Measurements from ENCODE around the gene JOSD2.

The JOSD2 gene

DNA sequence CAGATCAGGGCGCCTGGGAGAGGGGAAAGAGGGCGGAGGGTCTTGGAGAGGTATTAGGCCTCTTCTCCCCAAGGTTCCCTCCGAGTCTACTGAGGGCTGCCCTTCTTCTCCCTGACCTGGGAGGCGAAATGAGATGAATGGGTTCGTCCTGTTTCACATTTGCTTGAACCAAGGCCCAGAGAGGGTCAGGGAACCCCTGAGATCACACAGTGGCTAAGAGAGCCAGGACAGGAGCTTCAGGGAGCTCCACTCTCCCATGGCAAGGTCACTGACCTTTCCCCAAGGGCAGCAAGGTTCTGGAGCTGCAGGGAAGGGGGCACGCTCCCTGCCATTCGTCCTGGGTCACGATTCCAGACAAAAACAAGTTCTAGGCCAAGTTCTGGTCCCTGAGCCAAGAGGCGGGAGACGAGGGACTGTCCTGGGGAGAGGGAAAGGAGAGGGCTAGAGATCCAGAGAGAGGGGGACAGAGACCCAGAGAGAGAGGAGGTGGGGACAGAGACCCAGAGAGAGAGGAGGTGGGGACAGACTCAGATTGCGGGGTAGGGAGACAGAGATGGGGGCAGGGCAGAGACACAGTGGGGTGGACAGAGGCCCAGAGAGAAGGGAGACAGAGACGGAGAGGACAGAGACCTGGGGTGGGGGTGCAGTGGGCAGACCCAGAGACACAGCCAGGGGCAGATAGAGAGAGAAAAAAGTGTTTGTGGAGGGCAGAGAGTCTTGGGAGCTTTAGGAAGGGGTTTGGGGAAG lies 2.2 kb upstream of the JOSD2 start:
- DNase-seq, result no peak

DNA sequence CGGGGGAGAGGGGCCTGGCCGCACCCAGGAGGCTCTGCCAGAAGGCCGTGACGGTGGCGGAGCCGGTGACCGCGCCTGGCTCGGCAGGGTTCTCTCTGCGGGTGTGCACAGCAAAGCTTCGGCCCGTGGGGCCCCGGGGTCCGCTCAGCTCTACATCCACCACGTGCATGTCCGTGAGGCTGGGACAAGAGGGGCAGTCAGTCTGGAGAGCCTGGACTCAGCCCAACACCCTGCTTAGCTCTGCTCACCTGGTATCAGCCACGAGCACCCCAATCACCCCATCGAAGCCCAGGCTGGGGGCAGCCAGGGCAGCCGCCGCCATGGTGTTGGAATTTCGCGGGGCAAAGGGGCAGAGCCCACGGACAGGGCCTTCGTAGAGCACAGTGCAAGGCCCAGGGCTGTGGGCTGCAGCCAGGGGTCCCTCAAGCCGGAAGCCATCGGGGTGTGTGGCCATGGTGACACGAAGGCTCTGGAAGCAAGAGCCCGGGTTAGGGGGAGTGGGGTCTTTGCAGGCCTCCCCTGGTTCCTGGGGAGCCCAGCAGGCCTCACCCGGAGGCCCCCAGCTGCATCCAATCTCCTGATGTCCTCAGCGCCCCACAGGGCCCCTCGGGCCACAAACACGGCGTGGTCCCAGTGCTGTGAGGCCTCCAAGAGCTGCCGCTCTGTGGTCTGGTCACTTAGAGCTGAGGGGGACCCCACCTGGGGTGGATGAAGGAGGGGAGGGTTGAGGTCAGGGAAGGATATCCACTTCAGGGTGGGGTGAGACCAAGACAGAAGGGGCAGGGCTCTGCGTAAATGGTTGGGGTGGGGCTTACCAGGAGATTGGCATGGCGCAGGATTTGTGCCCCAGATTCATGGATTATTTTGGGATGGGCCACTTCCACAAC lies 1.4 kb upstream of the JOSD2 start:
- no peak for DNase-seq

DNA sequence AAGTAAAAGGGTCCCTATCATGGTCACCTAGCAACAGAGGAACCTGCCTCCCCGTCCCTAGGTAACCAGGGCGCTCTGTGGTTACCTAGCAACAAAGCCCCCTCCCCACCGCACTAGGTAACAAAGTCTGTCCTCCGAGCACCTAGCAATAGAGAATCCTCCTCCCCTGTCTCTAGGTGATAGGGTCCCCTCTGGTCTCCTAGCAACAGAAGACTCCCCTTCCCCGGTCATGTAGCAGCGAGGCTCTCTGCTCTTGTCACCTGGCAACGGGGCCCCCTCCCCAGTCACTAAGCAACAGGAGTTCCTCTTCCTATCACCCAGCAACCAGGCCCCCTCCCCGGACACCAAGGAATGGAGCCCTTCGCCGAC lies 307 bp downstream of the JOSD2 start:
- DNase-seq, result no peak

DNA sequence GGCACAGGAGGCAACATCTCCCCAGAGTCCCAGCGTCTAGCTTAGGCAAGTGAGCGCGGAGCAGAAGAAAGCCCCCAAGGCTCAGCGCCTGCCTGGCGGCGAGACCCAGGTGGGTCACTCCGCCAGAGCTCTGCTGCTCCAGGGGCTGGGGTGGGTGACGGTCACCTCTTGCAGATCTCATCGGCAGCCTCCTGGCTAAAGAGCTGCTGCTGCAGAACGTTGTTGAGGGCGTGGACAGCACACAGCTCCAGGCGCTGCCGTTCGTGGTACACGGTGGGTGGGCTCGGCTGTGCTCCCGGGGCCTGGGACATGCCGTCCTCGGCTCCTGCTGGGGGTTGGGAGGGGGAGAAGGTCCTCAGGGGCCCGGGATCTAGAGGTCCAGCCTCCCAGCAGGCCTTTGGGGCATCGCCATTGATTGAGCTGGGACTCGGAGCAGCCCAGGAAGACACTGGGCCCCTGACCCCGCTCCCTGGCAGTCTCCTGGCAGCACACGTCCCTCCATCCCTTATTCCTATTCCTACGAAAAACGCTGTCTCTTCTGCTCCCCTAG lies 795 bp downstream of the JOSD2 start:
- DNase-seq, result no peak

DNA sequence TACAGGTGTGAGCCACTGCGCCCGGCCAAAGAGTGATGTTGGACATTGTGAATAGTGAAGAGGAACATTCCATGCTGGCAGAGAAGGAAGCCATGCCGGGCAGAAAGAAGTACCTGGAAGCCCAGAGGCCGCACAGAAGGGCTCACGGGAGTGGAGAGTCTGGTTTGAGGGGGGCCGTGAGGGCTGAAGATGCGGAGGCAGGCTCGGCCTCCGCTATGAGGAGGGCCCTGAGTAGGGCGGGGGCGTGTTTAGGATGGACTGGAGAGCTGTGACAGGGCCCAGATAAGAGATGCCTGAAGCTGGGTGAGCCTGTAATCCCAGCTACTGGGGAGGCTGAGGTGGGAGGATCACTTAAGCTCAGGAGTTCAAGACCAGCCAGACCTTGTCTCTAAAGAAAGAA lies 1.6 kb downstream of the JOSD2 start:
- no peak for DNase-seq

DNA sequence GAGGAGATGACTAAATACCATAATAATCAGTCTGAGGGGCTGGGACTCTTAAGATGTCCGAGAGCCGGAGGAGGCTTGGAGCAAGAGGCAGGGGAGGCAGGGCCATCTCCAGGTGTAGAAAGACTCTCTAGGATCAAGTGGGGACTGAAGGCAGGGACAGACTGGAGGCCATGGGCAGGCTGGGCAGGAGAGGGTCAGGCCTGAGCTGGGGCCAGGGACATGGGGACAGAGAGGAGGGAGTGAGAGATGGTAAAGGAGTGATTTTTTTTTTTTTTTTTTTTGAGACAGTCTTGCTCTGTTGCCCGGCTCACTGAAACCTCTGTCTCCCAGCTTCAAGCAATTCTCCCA lies 2.2 kb downstream of the JOSD2 start:
- no peak for DNase-seq

DNA sequence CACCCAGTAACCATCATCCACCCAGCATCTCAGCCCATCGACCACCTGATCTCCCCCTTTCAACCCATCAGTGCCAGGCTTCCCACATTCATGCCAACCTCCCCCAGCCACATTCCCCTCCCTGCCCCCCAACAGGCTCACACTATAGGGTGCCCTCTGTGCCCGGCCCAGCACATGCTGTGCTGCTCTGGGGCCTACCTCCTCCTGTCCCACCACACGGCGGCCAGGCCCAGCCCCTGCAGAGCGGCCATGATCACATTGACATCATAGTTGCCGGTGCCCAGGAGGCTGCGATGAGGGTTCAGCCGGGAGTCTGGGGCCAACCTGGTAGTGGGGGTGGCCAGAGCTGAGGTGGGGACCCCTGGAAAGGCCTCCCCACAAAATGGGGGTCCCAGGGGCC lies 3.6 kb downstream of the JOSD2 start:
- no peak for DNase-seq

DNA sequence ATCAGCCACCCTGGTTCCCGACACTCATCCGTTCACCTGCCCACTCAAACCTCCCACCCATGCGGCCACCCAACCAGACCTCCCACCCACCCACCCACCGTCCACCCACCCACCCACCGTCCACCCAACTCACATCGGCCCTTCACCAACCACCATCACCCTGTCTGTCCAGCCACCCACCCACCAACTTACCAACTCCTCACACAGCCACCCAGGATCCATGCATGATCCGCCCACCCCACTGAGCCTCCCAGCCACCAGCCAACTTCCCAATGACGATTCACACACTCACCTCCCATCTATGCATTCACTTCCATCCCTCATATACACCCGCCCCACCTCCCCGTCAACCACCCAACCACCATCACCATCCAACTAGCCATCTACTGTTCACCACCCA lies 4.3 kb downstream of the JOSD2 start:
- no peak for DNase-seq

DNA sequence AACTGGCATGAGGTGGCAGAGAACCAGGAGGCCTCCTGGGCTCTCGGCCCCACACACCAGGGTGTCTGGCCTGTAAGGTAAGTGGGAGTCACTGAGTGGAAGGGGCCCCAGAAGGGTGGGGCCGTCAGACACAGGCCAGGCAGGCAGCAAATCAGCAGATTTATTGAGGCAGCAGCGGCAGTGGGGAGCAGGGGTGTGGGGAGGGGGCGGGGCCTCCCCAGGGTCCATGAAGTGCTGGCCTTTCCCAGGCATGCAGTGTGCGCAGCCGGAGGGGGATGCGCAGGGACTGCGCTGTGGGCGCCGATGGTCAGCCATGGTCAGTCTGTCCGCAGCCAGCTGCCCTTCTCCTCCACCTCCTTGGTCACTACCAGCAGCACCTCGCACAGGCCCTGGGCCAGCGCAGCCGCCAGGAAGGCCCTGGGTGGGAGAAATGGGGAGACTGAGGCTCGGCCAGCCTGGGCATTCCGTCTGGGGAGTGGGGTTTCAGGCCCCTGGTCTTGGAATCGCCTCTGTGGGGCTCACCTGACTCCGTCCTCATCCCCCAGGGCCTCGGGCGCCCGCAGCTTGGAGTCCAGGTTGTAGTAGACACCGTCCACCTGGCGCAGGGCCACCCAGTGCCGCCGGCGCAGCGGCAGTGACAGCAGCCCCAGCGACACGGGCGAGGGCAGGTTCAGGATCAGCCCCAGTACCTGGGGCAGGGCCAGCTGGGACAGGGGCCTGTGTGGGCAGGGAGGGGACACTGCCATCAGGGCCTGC lies 5.0 kb downstream of the JOSD2 start:
- DNase-seq, result peak; percentile 13

DNA sequence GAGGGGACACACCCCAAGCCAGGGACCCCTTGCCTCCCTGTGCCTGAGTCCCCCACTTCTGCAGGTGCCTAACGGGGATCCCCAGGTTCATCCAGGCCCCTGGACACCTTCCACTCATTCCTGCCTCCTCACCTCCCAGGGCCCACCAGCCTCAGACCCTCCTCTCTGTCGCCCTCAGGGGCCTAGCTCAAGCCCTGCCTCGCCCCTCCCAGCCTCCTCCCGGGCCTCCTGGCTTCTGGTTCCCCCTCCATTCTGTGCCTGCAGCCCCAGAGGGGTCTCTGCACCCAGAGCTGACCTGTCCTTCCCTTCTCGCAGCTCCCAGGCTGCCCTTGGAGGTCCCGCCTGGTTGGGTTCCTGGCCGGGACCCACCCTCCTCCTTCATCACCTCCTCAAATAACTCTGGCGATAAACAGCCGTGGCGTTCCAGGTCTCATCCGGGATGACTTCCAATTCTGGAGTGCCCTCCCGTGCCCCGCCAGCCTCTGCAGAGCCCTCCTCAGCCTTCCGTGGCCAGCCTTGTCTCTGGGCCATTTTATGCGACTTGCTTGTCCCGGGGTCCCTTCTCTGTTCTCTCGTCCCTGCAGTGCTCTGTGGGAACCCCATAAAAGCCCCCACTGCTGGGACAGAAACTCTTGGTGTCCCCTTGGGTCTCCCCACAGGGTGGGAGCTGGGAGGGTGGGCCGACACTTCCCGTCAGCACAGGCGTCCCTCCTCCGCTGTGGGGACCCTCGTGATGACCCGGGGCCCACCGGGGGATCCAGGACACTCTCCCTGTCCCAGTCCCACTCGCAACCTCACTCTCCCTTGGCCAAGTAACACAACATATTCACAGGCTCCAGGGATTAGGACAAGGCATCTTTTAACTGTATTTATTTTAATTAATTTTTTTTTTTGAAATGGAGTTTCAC lies 9.2 kb downstream of the JOSD2 start:
- DNase-seq, result no peak

DNA sequence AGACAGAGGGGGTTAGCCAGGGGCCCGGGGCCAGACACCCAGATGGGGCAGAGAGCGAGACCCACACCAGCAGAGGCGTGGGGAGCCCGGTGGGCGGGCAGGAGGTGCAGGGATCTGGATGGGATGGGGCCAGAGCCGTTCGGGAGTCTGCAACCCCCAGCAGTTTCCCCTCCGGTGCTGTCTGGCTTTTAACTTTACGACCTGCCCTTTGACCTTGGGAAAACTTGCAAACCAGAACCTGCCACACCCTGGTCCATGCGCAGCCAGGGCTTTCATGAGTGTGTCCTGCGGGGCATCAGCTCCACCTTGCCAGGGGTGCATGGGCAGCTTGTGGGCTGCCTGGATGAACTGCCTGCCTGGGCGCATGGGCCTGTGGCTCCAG lies 9.8 kb downstream of the JOSD2 start:
- DNase-seq, result no peak

DNA sequence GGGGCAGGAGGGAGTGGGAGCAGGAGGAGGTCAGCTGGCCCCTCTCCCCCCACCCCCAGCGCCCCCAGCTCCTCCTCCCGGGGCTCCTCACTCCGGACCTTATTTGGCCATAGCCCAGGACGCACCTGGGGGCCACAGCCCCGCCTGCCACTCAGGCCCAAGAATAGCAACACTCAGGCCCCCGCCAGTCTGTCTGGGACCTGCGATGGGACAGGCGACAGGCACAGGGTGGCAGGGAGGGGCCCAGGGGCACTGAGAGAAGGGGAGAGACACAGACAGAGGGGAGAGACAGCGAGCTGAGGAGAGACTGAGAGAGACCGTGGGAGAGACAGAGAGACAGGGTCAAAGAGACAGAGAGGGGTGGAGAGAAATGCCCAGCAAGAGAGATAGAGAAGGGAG lies 10.2 kb downstream of the JOSD2 start:
- no peak for DNase-seq

DNA sequence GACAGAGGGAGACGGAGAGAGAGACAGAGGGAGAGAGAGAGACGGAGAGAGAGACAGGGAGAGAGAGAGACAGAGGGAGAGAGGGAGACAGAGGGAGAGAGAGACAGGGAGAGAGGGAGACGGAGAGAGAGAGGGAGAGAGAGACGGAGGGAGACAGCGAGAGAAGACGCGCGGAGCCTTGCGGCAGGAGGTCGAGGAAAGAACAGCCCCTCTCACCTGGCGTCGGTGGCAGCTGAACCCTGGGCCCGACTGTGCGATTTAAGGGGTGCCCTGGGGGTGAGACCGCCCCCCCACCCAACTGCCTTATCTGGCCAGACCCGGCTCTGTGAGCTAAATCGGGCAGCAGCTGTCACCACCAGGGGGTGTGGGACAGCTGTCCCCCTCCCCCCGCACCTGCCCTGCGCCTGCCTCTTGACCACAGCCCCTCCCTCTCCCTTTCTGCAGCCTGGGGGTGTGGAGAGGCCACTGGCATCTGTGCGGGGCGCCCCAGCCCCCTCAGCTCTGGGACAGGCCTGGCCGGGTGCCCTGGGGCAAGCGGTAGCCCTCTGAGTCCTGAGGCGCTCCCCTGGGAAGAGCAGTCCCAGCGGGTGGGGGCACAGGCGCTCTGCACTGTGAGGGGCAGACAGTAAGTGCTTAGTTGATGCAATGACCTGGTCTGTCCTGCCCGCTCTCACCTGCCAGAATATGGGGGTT lies 10.8 kb downstream of the JOSD2 start:
- DNase-seq, result no peak

DNA sequence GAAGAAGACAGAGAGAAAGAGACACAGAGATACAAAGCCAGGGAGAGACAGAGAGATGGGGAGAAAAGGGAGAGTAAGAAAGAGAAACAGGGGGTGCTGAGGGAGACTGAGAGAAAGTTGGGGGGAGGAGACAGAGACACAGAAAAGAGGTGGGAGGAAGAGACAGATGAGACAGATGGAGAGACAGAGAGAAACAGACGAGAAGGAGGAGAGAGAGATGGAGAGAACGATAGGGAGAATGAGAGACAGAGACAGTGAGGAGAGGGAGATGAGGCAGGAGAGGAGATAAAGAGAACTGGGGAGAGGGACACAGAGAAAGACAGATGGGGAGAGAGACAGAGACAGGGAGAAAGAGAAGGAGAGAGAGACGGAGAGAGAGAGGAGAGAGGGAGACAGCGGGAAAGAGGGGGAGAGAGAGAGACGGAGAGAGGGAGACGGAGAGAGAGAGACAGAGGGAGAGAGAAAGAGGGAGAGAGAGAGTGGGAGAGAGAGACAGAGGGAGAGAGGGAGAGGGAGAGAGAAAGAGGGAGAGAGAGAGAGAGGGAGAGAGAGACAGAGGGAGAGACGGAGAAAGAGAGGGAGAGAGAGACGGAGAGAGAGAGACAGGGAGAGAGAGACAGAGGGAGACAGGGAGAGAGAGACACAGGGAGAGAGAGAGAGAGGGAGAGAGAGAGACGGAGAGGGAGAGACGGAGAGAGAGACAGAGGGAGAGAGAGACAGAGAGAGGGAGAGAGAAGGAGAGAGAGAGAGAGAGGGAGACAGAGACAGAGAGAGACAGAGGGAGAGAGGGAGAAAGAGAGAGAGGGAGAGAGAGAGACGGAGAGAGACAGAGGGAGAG lies 12.6 kb downstream of the JOSD2 start:
- DNase-seq, result no peak

DNA sequence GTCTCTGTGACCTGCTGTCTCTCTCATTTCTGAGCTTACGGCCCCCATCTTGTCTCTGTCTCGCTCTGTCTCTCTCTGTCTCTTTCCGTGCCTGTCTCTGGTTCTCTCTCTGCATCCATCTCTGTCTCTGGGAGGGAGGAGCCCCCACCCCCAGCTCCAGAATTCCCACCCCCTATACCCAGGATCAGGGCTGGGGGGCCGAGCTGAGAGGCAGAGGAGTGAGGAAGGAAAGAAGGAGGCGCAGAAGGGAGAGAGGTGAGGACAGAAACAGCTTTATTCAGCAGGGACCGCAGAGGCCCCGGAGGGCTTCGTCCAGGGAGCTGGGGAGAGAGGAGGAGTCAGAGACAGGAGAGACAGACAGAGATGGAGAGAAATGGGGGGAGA lies 14.0 kb downstream of the JOSD2 start:
- no peak for DNase-seq

DNA sequence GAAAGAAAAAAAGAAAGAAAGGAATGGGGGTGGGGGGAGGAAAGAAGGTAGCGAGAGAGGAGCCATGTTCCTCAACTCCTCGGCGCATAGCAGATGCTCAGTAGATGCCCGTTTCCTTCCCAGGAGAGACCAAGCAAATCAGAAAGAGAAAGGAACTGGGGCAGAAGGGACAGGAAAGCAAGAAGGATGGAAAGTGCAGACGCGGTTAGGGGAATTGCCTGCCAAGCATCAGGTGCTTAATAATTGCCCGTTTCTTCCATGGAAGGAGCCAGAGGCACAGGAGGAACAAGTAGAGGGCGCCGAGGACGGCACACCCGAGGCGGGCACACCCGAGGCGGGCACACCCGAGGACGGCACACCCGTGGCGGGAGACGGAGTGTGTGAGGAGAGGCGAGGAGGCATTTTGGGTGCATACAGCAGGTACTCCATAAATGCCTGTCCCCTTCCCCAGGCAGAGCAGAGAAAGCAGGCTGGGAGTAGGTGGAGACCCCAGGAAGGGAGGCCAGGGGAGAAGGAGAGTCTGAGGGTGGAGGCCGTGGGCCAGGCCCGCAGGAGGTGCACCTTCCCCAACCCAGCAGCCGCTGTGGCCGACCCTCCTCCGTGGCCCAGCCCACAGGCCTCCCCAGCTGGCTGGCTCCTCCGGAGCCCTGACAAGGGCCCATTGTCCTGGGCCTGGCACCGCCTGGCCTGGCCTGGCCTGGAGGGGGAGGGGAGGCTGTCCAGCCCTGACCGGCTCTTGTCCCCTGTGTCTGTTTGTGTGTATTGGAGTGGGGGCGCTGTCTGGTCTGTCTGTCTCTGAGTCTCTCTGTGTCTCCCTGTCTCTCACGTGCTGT lies 14.6 kb downstream of the JOSD2 start:
- no peak for DNase-seq

DNA sequence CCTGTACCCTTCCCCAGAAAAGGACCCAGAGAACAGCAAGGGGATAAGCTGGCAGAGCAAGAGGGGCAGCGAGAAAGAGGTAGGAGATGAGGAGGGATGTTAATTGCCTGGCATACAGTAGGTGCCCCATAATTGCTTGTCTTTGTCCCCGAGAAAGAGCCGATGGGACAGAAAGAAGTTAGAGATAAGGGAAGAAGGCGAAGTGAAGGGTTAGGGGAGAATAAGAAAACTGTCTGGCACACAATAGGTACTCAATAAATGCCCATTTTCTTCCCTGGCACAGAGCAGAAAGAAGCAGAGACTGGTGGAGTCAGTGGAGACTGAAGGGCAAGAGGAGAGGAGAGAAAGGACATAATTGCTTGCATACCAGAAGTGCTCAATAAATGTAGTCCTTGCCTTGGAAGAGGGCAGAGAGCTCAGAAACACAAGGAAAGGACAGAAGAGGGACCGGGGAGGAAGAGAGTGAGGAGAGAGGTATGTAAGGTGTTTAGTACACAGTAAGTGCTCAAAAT lies 15.9 kb downstream of the JOSD2 start:
- DNase-seq, result no peak

DNA sequence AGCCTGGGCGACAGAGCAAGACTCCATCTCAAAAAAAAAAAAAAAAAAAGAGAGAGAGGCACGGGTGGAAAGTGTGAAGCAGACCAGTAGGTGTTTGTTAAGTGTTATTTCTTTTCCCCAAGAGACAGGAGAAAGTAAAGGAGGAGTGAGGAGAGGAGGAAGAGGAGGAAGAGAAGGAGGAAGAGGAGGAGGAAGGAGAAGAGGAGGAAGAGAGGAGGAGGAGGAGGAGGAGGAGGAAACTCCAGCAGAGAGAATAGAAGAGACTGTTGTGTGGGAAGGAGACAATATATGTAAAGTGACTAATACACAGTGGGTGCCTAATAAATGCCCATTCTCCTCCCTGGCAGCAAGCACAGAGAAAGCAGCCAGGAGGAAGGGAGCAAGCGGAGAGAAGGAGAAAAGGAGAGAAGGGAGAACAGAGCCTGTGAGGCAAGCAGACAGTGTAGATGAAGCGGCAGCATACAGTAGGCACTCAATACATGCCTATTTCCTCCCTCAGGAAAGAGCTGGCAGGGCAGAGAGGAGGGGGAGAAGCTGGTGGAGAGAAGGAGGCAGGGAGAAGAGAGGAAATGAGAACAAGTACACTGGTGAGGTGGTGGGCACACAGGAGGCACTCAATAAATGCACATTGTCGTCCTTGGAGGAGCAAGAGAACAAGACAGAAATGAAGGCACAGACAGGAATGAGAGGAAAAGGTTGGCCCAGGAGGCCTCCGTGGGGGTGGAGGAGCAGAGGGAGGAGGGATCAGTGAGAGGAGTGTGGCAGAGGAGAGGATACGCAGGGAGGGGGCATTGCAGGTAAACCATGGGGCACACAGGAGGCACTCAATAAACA lies 16.6 kb downstream of the JOSD2 start:
- DNase-seq, result no peak

DNA sequence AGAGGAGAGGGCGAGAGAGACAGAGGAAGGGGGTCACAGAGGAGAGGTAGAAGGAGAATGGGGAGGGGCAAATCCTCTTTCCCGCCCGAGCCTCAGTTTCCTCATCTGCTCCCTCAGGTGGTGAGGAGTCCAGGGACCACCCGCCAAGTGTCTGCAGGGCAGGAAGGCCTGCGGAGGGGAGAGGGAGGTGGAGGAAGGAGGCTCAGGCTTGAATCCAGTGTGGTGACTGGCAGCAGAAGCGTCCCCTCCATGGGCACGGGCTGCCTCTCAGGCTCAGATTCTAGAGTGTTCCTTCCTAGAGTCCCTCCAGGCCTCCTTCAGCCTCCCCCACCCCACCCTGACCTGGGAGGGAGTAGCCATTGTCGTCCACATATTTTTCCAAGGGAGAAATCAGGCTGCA lies 17.8 kb downstream of the JOSD2 start:
- DNase-seq, result no peak
